Activated CD4-positive, alpha-beta T cell treated with anti-CD3 and anti-CD28 coated beads for 36 hours (primary cell): ENCODE measurements around the gene SPEM2. TPM values are rescaled to one million over a fixed set of nuclear protein-coding genes. Genes with fewer than 3 reads are reported as not detected.

ENCODE experiments used
- ATAC-seq: fragments of 200-7000 bp; cut with Tn5 transposase; one replicate; pipeline ENCODE4 v1.10.0; 2021; ENCODE audit warnings: mild to moderate bottlenecking, moderate library complexity
- CTCF ChIA-PET: fragments of 350-600 bp; sonication (Branson Sonifier 250); formaldehyde crosslinking; loops from one replicate; lab custom pipeline; 2021; ENCODE audit warnings: antibody characterized with exemption; lab: Charles Lee
- POLR2A ChIA-PET: fragments of 350-600 bp; sonication (Branson Sonifier 250); formaldehyde crosslinking; loops from one replicate; lab custom pipeline; 2021; ENCODE audit warnings: antibody characterized with exemption, inconsistent platforms; lab: Charles Lee
- DNase-seq: peaks from one replicate; pipeline ENCODE4 v3.0.0-alpha.2; 2020
- H3K27ac Mint-ChIP-seq: one replicate; pipeline ENCODE4 v1.8.0; 2021; ENCODE audit warnings: mixed read lengths
- H3K27me3 Mint-ChIP-seq: one replicate; pipeline ENCODE4 v1.8.0; 2021; ENCODE audit warnings: mixed read lengths
- H3K36me3 Mint-ChIP-seq: one replicate; pipeline ENCODE4 v1.8.0; 2021; ENCODE audit warnings: low read depth, mixed read lengths
- H3K4me1 Mint-ChIP-seq: one replicate; pipeline ENCODE4 v1.8.0; 2021; ENCODE audit warnings: mixed read lengths
- H3K4me3 Mint-ChIP-seq: one replicate; pipeline ENCODE4 v1.8.0; 2021; ENCODE audit warnings: mild to moderate bottlenecking, moderate library complexity, mixed read lengths
- H3K9me3 Mint-ChIP-seq: one replicate; pipeline ENCODE4 v1.8.0; 2021; ENCODE audit warnings: low read depth, mixed read lengths
- intact Hi-C, 2 experiments: fragments of 100-400 bp; cut with DNase I in 1 of 2; cut with micrococcal nuclease in 1 of 2; formaldehyde crosslinking; loops; one replicate each; pipeline versions ENCODE4 v1.14.2 to v1.15.1; 2022 to 2024; cut with DNase I, micrococcal nuclease
- total RNA-seq, 2 experiments: library from RNA; stranded (reverse); gene quantifications; one replicate each; pipeline ENCODE4 v1.2.3, GENCODE V29; 2021

SPEM2 gene
- total RNA-seq, 2 experiments from 2014 or later, result not detected

- intact Hi-C loops, result no loop called here
- Mint-ChIP-seq H3K27ac (no peak overlapping the region), H3K4me3 (no peak overlapping the region), H3K4me1 (no peaks in the 10 kb centered on the region), H3K9me3 (no peaks in the 10 kb centered on the region), H3K27me3 (no peaks in the 10 kb centered on the region), H3K36me3 (no peaks in the 10 kb centered on the region)
- POLR2A ChIA-PET, result no interaction called here
- CTCF ChIA-PET, result interaction anchor here (0.5 to 0.9 kb wide), 2 partner anchors 10 to 12 kb away, joined by 3 to 4 read pairs; partner anchors contain the start of gene SPEM2
- ATAC-seq (peak; percentile 16), DNase-seq (no peak)
Measured at GRCh38 chr17:7413346-7413985, 11.9 kb upstream of the SPEM2 start.

- H3K27ac Mint-ChIP-seq, result no peak overlapping the region
- H3K36me3 Mint-ChIP-seq, result no peaks in the 10 kb centered on the region
- H3K9me3 Mint-ChIP-seq, result no peaks in the 10 kb centered on the region
- no peaks in the 10 kb centered on the region for H3K4me1 Mint-ChIP-seq
- intact Hi-C loops, result no loop called here
- ChIA-PET CTCF (interaction anchor here (0.6 kb wide), 1 partner anchor 226 kb away, joined by 6 read pairs; no protein-coding TSS in a partner anchor), POLR2A (no interaction called here)
- ATAC-seq (no peak), DNase-seq (no peak)
- H3K27me3 Mint-ChIP-seq, result no peaks in the 10 kb centered on the region
- no peak overlapping the region for H3K4me3 Mint-ChIP-seq
Measured at GRCh38 chr17:7414837-7415236, 10.6 kb upstream of the SPEM2 start.

- Mint-ChIP-seq H3K36me3 (no peaks in the 10 kb centered on the region), H3K4me3 (no peak overlapping the region), H3K4me1 (no peaks in the 10 kb centered on the region), H3K27ac (no peak overlapping the region), H3K27me3 (no peaks in the 10 kb centered on the region), H3K9me3 (no peaks in the 10 kb centered on the region)
- ATAC-seq (no peak), DNase-seq (no peak)
- CTCF ChIA-PET, result no interaction called here
- POLR2A ChIA-PET, result no interaction called here
- intact Hi-C loops, result no loop called here
Measured at GRCh38 chr17:7415784-7416183, 9.6 kb upstream of the SPEM2 start.

GRCh38 chr17:7416323-7416722, 9.1 kb upstream of the SPEM2 start:
- Mint-ChIP-seq H3K9me3 (no peaks in the 10 kb centered on the region), H3K4me1 (no peaks in the 10 kb centered on the region), H3K4me3 (no peak overlapping the region), H3K27ac (no peak overlapping the region), H3K27me3 (no peaks in the 10 kb centered on the region), H3K36me3 (no peaks in the 10 kb centered on the region)
- no peak for ATAC-seq
- CTCF ChIA-PET, result no interaction called here
- intact Hi-C loops, result no loop called here
- no peak for DNase-seq
- POLR2A ChIA-PET, result no interaction called here

GRCh38 chr17:7417056-7417655, 8.3 kb upstream of the SPEM2 start:
- no peaks in the 10 kb centered on the region for H3K36me3 Mint-ChIP-seq
- CTCF ChIA-PET, result no interaction called here

GRCh38 chr17:7418472-7419152, 6.8 kb upstream of the SPEM2 start:
- H3K27me3 Mint-ChIP-seq, result no peaks in the 10 kb centered on the region
- no peaks in the 10 kb centered on the region for H3K4me1 Mint-ChIP-seq
- intact Hi-C loops, result no loop called here
- no peak overlapping the region for H3K4me3 Mint-ChIP-seq
- no peak overlapping the region for H3K27ac Mint-ChIP-seq
- ChIA-PET CTCF (no interaction called here), POLR2A (no interaction called here)
- DNase-seq, result no peak
- no peaks in the 10 kb centered on the region for H3K9me3 Mint-ChIP-seq
- no peak for ATAC-seq
- H3K36me3 Mint-ChIP-seq, result no peaks in the 10 kb centered on the region

More at GRCh38 chr17:7417056-7417655, 8.3 kb upstream of the SPEM2 start:
- ATAC-seq (no peak), DNase-seq (no peak)
- no peaks in the 10 kb centered on the region for H3K27me3 Mint-ChIP-seq
- no peaks in the 10 kb centered on the region for H3K4me1 Mint-ChIP-seq
- no peaks in the 10 kb centered on the region for H3K9me3 Mint-ChIP-seq
- POLR2A ChIA-PET, result no interaction called here
- intact Hi-C loops, result no loop called here
- H3K27ac Mint-ChIP-seq, result no peak overlapping the region
- no peak overlapping the region for H3K4me3 Mint-ChIP-seq

GRCh38 chr17:7419819-7420610, 5.4 kb upstream of the SPEM2 start, which contains the start of gene SPEM1:
SPEM1 (plus strand) TSS chr17:7420324; CDS start chr17:7420385, 61 bp downstream.
- Mint-ChIP-seq H3K27me3 (no peaks in the 10 kb centered on the region), H3K4me1 (no peaks in the 10 kb centered on the region), H3K9me3 (no peaks in the 10 kb centered on the region), H3K36me3 (no peaks in the 10 kb centered on the region), H3K27ac (no peak within 1 kb of the TSS), H3K4me3 (no peak within 1 kb of the TSS)
- ChIA-PET POLR2A (no interaction called here), CTCF (interaction anchor here (1.2 kb wide), 1 partner anchor 141 kb away, joined by 3 read pairs; no protein-coding TSS in a partner anchor)
- intact Hi-C loops, result no loop called here
- DNase-seq (no peak), ATAC-seq (no peak)

- Mint-ChIP-seq H3K27ac (no peak overlapping the region), H3K4me1 (no peaks in the 10 kb centered on the region), H3K27me3 (no peaks in the 10 kb centered on the region), H3K36me3 (no peaks in the 10 kb centered on the region), H3K9me3 (no peaks in the 10 kb centered on the region), H3K4me3 (no peak overlapping the region)
- POLR2A ChIA-PET, result no interaction called here
- CTCF ChIA-PET, result no interaction called here
- intact Hi-C loops, result no loop called here
- no peak for ATAC-seq
- DNase-seq, result no peak
Measured at GRCh38 chr17:7421186-7421585, 4.2 kb upstream of the SPEM2 start.

GRCh38 chr17:7423679-7424078, 1.7 kb upstream of the SPEM2 start:
- H3K36me3 Mint-ChIP-seq, result no peaks in the 10 kb centered on the region
- no peak overlapping the region for H3K4me3 Mint-ChIP-seq
- ATAC-seq (no peak), DNase-seq (no peak)
- no peak overlapping the region for H3K27ac Mint-ChIP-seq
- ChIA-PET POLR2A (interaction anchor here (0.6 kb wide), 1 partner anchor 263 kb away, joined by 3 read pairs; the partner anchor contains the start of gene TP53), CTCF (interaction anchor here (0.6 to 0.7 kb wide), 2 partner anchors 10 to 219 kb away, joined by 3 read pairs; no protein-coding TSS in a partner anchor)
- no peaks in the 10 kb centered on the region for H3K27me3 Mint-ChIP-seq
- H3K9me3 Mint-ChIP-seq, result no peaks in the 10 kb centered on the region
- intact Hi-C loops, result no loop called here
- no peaks in the 10 kb centered on the region for H3K4me1 Mint-ChIP-seq

- ChIA-PET CTCF (interaction anchor here (1.1 kb wide), 1 partner anchor 13 kb away, joined by 4 read pairs; no protein-coding TSS in a partner anchor), POLR2A (interaction anchor here (0.5 kb wide), 1 partner anchor 301 kb away, joined by 4 read pairs; no protein-coding TSS in a partner anchor)
- Mint-ChIP-seq H3K27me3 (no peaks in the 10 kb centered on the region), H3K36me3 (no peaks in the 10 kb centered on the region), H3K9me3 (no peaks in the 10 kb centered on the region), H3K4me3 (no peak overlapping the region), H3K27ac (no peak overlapping the region), H3K4me1 (no peaks in the 10 kb centered on the region)
- ATAC-seq, result no peak
- intact Hi-C loops, result no loop called here
- DNase-seq, result no peak
Measured at GRCh38 chr17:7425756-7426155, 340 bp downstream of the SPEM2 start.
